ENCODE measurements around the gene ATG5.

The ATG5 gene

DNA sequence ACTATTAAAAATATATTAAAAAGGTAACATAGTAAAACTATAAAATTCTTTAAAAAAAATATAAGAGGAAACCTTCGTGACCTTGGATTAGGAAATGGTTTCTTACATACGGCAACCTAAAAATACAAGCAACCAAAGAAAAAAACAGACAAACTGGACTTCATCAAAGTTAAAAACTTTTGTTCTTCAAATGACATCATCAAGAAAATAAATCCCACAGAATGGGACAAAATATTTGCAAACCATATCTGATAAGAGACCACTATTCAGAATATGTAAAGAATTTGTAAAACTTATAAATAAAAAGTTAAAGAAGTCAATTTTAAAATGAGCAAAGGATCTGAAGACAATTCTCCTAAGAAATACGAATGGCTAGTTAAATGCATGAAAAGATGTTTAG lies 110.0 kb downstream of the ATG5 start:
- no peak overlapping the region for H3K27ac ChIP-seq
- no peak for DNase-seq (ENCODE audit: low spot score)
- ChIA-PET CTCF (no interaction called here), POLR2A (ENCODE audit: low non-redundant PET) (no interaction called here)
- TF ChIP-seq, protein P1, sequence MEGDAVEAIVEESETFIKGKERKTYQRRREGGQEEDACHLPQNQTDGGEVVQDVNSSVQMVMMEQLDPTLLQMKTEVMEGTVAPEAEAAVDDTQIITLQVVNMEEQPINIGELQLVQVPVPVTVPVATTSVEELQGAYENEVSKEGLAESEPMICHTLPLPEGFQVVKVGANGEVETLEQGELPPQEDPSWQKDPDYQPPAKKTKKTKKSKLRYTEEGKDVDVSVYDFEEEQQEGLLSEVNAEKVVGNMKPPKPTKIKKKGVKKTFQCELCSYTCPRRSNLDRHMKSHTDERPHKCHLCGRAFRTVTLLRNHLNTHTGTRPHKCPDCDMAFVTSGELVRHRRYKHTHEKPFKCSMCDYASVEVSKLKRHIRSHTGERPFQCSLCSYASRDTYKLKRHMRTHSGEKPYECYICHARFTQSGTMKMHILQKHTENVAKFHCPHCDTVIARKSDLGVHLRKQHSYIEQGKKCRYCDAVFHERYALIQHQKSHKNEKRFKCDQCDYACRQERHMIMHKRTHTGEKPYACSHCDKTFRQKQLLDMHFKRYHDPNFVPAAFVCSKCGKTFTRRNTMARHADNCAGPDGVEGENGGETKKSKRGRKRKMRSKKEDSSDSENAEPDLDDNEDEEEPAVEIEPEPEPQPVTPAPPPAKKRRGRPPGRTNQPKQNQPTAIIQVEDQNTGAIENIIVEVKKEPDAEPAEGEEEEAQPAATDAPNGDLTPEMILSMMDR (conservative IDR thresholded peaks at IDR 0.05; ENCODE audit: low read depth) = no peak

DNA sequence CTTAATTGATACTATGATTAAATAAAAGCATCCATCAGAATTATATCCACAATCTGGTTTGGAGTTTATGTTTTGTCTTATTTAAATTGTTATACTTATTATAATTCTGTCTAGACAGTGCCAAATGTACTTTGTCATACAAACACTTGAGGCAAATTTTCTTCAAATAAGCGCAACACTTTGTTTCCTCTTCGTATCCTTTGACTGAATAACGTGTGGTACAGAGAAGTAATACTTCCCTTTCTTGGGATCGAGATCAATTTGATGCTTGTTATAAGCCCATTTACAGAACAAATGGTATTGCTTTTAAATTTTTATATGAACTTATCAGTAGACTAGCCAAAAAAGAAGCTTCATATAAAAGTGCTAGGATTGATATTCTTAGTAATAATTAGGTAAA lies 111.0 kb downstream of the ATG5 start:
- DNase-seq (ENCODE audit: low spot score) = no peak
- ChIA-PET CTCF (interaction anchor here (0.7 to 1.4 kb wide), 2 partner anchors 9 to 42 kb away, joined by 3 read pairs; no protein-coding TSS in a partner anchor), POLR2A (ENCODE audit: low non-redundant PET) (no interaction called here)
- no peak overlapping the region for H3K27ac ChIP-seq
- TF ChIP-seq, protein P1 (conservative IDR thresholded peaks at IDR 0.05; ENCODE audit: low read depth) = no peak

DNA sequence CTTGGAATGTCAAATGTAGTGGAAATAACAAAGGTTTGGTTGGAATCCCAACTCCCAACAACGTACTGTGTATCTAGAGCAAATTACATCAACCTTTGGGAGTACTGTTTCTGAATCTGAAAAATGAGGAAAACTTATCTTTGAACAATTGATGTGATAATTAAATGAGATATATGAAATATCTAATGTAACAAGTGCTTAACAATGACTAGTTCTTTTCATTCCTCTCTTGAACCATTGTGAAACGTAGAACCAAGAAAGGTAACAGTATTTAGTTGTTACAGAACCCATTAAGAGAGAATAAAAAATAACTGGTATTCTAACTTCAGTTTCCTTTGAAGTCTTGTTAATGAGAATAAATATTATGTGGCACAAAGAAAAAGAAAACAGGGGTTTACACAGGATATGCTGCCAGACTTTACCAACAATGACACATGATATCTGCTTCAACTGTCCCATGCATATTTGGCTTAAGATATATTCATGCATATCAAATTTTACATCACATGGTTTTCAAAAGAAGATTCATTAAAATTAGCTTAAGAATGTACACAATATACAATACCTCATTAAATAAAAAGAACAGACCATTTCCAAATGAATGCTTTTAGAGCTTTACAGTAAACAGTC lies 111.8 kb downstream of the ATG5 start:
- POLR2A ChIA-PET (ENCODE audit: low non-redundant PET) = no interaction called here
- TF ChIP-seq, protein P1 (conservative IDR thresholded peaks at IDR 0.05; ENCODE audit: low read depth) = no peak
- H3K27ac ChIP-seq = no peak overlapping the region
- CTCF ChIA-PET = interaction anchor here (1.4 kb wide), 1 partner anchor 9 kb away, joined by 3 read pairs; no protein-coding TSS in a partner anchor
- DNase-seq (ENCODE audit: low spot score) = no peak

DNA sequence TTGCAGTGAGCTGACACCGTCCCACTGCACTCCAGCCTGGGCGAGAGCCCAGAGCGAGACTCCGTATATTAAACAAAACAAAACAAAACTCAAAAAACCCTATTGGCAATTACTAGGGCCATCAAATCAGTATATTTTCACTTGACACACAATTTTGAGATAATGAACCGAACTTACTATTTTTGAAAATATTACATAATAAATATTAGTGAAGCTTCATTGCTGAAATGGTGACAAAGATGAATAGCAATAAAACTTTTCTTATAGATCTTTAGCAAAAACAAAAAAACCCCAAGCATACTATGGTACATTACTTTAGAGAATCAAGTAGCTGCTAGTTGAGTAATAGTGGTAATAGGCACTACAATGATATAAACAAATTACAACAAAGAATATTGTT lies 113.0 kb downstream of the ATG5 start:
- H3K27ac ChIP-seq = no peak overlapping the region
- no peak for DNase-seq (ENCODE audit: low spot score)
- TF ChIP-seq, protein P1 (conservative IDR thresholded peaks at IDR 0.05; ENCODE audit: low read depth) = no peak
- ChIA-PET CTCF (interaction anchor here (0.6 kb wide), 3 partner anchors 37 to 1135 kb away, joined by 3 to 4 read pairs (median 4); no protein-coding TSS in a partner anchor), POLR2A (ENCODE audit: low non-redundant PET) (no interaction called here)

DNA sequence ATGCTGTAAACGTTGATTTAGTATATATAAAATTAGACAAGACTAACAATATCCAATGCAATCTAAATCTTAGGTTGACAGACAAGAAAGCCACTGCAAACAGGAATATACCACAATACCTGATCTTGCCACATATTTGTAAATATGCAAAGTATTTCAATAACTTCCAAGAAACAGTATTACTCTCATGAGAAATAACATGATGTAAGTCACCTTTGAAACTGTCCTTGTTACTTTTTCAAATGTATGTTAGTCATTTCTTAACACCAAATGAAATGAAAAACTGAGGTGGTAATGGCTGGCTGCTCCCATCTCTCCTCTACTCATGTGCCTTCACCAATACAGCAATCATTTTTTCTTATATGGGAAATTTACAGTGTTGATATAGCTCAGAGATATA lies 118.7 kb downstream of the ATG5 start:
- CTCF ChIA-PET = interaction anchor here (0.6 to 0.8 kb wide), 2 partner anchors 14 to 451 kb away, joined by 4 read pairs; no protein-coding TSS in a partner anchor
- no peak for DNase-seq (ENCODE audit: low spot score)
- H3K27ac ChIP-seq = no peak overlapping the region
- POLR2A ChIA-PET (ENCODE audit: low non-redundant PET) = no interaction called here
- TF ChIP-seq, protein P1 (conservative IDR thresholded peaks at IDR 0.05; ENCODE audit: low read depth) = no peak

DNA sequence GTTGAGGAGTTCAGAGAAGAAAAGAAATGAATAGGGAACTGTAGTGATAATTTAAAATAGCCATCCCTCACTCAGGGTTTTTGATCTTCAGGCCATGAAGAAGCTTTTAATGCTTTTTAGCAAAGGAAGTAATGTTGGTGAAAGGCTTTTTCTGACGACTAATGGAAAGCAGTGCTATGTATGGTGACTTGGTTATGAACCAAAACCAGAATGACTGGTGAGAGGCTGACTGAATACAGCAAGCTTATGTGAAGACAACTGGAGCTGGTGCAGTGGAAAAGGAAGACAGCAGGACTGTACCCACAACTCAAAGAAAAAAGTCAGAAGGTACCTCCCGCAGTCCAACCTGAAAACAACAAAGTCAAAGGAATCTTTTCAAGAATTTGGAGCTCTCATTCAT lies 120.6 kb downstream of the ATG5 start:
- ChIA-PET POLR2A (ENCODE audit: low non-redundant PET) (no interaction called here), CTCF (interaction anchor here (0.6 kb wide), 1 partner anchor 722 kb away, joined by 3 read pairs; no protein-coding TSS in a partner anchor)
- no peak overlapping the region for H3K27ac ChIP-seq
- TF ChIP-seq, protein P1 (conservative IDR thresholded peaks at IDR 0.05; ENCODE audit: low read depth) = no peak
- DNase-seq (ENCODE audit: low spot score) = no peak

All from RWPE1 (cell line).